Body of pancreas (tissue), 4 donors: ENCODE results near the gene PRM1.

Source experiments
- CTCF ChIP-seq, 7 experiments: fragments of 450-650 bp in 4 of 7; fragments of 200-600 bp in 3 of 7; sonication (generic) in 3 of 7; IDR thresholded peaks; one replicate each; pipeline ENCODE4 v1.5.1; 2016 to 2019; ENCODE audit warnings: antibody characterized with exemption in 7 of 7
- POLR2A ChIP-seq, 3 donors: fragments of 450-650 bp; IDR thresholded peaks; one replicate each; pipeline ENCODE4 v1.6.1; 2016; ENCODE audit warnings: antibody characterized with exemption in 3 of 3, mild to moderate bottlenecking in 2 of 3

DNA sequence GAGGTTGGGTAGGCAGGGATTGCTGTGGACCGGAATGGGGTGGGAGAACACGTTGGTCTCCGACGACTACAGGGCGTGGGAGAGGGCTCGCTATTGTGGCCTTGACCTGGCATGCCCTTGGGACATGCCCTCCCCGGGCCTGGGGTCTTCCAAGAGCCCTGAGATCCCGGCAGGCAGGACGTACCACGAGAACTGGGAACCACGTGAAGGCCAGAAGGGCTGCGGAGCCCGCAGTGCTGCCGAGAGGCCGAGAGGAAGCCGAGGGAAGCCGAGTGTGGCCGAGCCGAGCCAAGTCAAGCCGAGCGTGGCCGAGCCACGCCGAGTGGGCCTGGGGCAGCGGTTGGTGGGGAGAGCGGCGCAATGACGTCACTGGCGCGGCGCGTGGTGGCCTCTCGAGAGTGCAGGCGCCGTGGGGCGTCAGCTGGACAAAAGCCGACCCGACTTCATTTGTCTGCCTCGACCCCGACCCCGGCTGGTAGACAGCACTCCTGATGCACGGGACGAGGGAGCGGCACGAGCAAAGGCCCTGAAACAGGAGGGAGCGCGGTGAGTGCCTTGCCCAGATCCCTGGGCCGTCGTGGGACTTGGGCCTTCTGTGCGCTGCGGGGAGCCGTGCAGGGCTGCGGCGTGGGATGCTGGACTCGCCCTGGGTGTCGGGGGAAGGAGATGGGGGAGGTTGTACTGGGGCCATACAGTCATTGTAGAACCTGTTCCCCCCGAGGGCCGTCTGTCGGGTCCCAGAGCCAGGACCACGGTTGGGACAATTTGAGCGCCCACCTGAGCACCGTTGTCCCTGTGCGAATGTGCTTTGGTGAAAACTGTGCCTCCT is 31.7 kb downstream of the PRM1 start:
- TF ChIP-seq CTCF (IDR thresholded peaks at IDR 0.05) (no peak), POLR2A (IDR thresholded peaks at IDR 0.05) (no peak)
